Right forelimb (tissue), 1 donor: ENCODE data around the gene TET3.
"Not testable (repeated sequence)": the region's sequence is repeated elsewhere in the genome, so short reads cannot be mapped to it uniquely, and the experiment has no call there.

Experiments used
- DNase-seq: peaks from one replicate; pipeline ENCODE4 v3.0.0-alpha.2; 2018

The TET3 gene

DNA sequence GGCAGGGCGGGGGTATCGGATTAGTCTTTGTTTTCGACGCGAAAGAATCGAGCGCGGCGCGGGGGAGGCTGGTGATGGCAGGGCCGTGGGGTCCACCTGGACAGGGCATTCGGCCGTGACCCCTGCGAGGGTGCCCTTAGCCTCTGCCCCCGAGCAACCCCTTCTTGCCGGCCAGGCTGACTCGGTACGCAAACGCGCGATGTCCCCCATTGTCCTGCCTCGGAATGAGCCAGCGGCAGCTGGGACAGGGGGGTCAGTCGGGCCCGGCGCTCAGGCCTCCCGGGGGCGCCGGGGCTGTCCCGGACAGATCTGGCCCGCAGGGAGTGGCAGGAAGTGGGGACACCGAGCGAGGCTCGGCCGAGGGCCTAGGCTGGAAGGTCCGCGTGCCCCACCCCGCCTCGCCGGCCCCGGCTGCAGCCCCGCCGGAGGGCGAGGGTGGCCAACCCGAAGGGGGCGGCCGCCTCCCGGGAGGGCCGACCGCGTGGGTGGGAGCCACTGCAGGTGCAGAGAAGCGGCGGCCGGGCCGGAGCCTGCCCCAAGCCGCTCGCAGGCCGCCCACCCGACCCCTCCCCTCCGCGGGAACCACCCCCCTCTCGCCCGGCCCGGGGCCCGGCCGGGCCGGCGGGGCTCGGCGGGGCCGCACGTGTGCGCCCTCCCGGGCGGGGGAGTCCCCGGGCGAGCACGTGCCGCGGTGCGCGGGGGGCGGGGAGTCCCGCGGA lies at the start of gene TET3:
Gene TET3 (plus strand): TSS at position 708 of the 719 bp plus-strand sequence. CDS start 1,494 bp downstream, outside the sequence.
- peak; percentile 74 for DNase-seq

- DNase-seq: no peak
Measured at GRCh38 chr2:73935641-73936040, 49.1 kb upstream of the TET3 start.

- no peak for DNase-seq
Measured at GRCh38 chr2:73937103-73937885, 47.4 kb upstream of the TET3 start.

GRCh38 chr2:73937899-73938298 lies 46.8 kb upstream of the TET3 start:
- DNase-seq: no peak

GRCh38 chr2:73938718-73939352 lies 45.9 kb upstream of the TET3 start:
- DNase-seq: no peak

DNA sequence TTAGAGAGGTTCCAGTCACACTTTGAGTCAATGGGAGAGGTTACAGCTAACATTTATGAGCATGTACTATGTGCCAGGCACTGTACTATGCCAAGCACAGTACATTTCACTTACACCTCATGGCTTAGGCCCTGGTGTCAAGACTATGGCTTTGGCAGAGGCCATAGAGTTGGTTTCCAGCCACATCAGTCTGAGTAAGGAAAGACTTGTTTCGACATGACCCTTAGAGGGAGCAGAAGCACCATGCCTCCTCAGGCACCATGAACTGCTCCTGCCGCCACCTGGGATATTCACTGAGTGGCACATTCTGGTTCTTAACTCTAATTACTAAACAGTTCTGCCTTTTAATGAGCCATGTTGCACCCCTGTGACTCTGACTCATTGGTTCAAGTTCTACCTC lies 45.3 kb upstream of the TET3 start:
- DNase-seq: no peak

DNA sequence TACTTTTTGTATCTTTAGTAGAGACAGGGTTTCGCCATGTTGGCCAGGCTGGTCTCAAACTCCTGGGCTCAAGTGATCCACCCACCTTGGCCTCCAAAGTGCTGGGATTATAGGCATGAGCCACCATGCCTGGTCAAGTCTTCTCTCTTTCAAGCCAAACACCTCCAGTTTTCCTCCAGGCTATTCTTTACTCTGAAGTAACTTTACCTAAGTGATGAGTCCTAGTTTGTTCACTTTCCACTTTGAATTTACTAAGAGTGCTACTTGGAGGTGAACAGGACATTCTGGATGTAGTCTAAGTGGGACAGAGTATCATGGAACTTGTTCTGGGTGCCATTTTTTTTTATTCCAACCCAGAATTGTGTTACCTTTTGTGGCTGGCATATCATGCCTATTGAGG lies 44.6 kb upstream of the TET3 start:
- DNase-seq: not testable (repeated sequence)

- no peak for DNase-seq
Measured at GRCh38 chr2:73942664-73943063, 42.0 kb upstream of the TET3 start.

DNA sequence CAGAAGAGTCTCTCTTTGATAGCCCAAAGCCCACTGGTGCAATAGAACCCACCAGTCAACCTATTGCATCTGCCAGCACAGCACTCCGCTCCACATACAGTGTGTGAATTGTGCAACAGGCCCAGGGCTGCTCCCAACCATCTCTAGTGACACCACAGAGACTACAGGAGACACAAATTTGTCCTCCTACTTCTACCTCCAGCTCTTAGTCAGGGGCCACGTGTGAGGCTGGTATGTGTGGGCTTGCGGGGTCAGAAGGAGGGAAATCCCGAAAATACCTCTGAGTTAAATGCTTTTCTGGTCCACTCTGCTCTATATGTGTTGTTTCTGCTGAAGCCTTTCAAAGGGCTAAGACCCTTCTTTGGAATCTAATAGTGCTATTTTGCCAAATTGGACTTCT lies 40.0 kb upstream of the TET3 start:
- DNase-seq: no peak

DNA sequence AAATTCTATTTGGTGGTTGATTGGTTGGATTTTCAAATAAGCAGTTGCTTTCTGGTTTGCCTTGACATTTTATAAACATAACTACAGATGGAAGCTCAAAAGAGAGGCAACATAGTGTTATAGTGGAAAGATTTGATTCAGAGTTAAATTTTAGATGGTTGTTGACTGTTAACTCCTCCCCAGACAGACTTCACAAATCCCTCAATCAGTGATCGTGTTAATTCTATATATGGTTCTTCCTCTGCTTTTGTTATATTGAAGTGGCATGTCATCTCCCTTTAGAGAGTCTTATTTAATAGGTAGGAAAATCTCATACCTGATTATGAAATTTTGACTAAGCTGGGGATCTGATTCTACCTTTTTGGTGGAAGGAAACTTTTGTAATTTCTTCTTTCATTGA lies 38.5 kb upstream of the TET3 start:
- no peak for DNase-seq

GRCh38 chr2:73946666-73947065 lies 38.0 kb upstream of the TET3 start:
- DNase-seq: peak; percentile 7

DNA sequence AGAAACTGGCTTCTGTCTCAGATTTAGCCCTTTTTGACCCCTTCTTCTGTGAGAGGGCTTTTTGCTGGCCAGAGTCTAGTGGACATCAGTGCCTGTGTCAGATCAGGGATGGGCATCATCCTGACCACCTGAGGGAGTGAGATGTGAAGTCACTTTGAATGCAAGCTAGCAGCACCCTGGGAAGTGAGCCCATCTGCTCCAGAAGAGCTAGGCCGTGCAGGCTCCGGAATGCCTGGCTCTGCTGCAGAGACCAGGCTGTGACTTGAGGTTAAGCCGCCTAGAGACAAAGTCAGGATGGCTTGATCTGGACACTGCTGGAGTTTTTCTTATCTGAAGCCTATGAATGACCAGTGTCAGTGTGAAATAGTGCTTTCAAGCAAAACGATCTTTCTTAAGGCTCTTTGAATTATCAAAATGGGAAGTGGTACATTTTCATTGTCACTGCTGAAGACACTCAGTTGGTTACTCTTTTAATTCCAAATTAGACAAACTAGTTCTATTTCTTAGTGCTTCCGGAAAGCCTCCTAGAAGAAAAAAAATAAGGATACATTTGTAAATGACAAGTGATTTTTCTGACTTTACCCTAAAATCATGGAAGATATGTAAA lies 37.2 kb upstream of the TET3 start:
- no peak for DNase-seq

GRCh38 chr2:73949802-73950201 lies 34.9 kb upstream of the TET3 start:
- no peak for DNase-seq

DNA sequence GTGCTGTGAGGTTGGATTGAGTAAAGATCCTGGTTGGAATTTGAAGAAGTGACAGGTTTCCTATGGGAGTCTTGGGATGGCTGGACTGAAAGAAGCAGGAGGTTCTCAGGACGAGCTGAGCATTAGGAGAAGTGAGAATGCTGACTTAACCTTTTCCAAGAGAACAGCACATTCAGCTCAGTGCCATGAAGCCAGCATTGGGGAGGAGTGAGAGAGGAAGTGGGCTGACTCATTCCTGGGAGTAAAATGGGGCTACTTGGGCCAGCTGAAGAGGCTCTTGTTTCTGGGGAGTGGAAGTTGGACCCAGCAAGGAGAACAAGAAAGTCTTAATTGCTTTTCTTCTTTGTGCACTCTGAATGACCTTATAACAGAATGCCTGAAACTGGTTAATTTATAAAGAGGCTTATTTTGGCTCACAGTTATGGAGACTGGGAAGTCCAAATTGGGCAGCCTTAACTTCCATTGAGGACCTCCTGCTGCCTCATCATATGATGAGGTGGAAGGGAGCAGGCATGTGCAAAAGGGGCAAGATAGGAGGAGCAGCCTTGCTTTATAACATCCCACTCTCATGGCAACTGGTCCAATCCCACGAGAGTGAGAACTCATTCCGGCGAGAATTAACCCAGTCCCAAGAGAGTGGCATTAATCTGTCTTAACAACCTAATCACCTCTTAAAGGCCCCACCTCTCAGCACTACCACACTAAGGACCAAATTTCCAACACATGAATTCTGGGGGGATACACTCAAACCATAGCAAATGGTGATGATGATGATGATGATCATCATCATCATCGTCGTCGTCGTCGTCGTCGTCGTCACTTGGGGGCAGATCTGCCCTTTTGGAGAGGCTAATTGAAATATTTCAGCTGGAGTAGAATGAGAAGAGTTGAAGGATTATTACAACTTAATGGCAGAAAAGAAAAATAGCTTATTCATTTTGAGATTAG lies 31.9 kb upstream of the TET3 start:
- DNase-seq: no peak

DNA sequence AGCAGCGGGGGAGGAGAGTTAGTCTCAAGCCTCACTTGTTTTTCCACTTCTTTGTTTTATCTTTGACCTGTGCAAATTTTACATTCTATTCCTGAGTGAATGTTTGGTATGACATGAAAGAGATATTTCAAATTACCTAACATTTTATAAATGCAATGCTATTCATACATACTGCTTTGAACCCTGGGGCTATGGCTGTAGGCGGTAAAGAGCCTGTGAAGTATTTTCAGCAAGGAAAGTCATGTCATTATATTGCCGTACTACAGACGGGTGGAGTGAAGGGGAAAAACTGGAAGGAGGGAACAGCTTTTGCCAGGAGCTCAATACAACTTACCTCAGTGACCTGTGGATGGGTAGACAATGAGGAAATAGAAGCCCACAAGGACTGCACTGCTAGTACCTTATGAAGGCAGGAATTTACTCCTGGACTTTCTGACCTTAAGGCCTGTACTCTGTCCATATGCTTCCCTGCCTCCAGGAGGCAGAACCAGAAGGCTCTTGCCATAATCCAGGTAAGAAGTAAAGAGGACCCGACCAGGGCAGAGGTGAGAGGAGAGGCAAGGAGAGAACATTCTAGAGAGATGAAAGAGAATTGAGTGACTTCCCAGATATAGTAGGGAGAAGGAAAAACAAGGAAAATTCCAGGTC lies 28.4 kb upstream of the TET3 start:
- DNase-seq: no peak

GRCh38 chr2:73961274-73961673 lies 23.4 kb upstream of the TET3 start:
- no peak for DNase-seq

- DNase-seq: no peak
Measured at GRCh38 chr2:73961823-73962615, 22.7 kb upstream of the TET3 start.

GRCh38 chr2:73962798-73963197 lies 21.9 kb upstream of the TET3 start:
- no peak for DNase-seq

DNA sequence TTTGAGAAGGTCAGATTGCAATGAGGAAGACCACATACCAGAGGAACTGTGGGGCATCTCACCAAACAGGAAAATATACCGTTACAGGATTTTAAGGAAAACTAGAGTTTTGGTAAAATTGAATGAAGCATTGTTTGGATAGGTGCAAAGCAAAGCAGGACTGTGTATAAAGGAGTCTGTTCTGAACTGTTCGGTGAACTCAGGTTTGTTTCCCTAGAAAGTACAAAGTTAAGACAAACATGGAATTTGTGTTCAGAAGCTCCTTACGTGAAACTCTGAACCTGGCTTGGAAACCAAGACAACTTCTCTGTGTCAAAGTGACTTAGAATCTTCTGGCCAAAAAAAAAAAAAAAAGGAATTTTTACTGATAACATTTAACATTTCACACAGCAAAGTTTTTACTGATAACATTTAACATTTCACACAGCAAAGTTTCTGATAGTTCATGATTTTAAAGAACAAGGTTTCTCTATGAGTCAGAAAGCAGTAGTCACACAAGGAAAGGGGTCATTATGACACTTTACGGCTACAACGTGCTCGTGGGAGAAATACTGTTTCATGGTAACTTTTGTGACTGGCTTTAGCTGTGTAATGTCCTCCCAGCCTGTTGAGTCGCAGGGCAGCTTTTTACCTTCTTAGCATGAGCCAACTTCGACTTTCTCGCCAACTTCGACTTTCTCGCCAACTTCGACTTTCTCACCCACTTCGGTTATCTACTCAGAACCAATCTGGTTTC lies 21.2 kb upstream of the TET3 start:
- DNase-seq: no peak

DNA sequence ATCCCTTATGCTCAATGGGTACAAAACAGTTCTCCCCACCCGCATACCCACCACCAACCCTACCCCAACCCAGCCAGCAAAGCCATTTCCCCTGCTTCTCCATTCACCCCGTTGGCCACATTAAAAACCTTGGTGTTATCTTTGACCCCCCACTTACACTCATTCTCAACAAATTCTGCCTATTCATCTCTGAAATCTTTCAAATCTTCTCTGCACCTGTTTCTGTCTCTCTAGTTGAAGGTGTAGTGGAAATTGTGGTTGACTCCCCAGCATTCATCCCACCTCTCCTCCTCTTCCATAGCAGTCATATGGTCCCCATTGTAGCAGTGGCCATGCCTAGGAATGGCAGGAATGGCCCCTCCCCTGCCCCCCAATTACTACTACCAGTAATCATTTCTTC lies 20.5 kb upstream of the TET3 start:
- DNase-seq: no peak
